Measurements from ENCODE around the gene ARHGAP26. TPM values are rescaled to one million over a fixed set of nuclear protein-coding genes. Genes with fewer than 3 reads are reported as not detected.
A peak's percentile ranks its signal among the peaks of the same experiment; 100 is the strongest.

Gene ARHGAP26
- total RNA-seq, 4 donors from 2014 or later: 12.4 to 49.5 (median 31.8) TPM

GRCh38 chr5:142824391-142824790 is 54.2 kb downstream of the ARHGAP26 start:
- Histone ChIP-seq H3K4me3 (no peak overlapping the region), H3K4me1 (peaks cover under 1 to 16% of the 10 kb centered on the region in 2 donors), H3K36me3 (no peaks in the 10 kb centered on the region), H3K27me3 (no peaks in the 10 kb centered on the region), H3K9me3 (no peaks in the 10 kb centered on the region), H3K27ac (peak overlapping the region in 1 of 2 donors; percentile 60)
- no peak for DNase-seq
- intact Hi-C loops (cut with DNase I; ENCODE audit: low total_unique reads): no loop called here
- no peak for TF ChIP-seq POLR2A (IDR thresholded peaks at IDR 0.05)
- TF ChIP-seq CTCF (IDR thresholded peaks at IDR 0.05): no peak

- TF ChIP-seq CTCF (IDR thresholded peaks at IDR 0.05) (no peak), POLR2A (IDR thresholded peaks at IDR 0.05) (no peak)
- H3K36me3 ChIP-seq: no peaks in the 10 kb centered on the region
- H3K27ac ChIP-seq: peak overlapping the region; percentile 58 to 60
- H3K4me1 ChIP-seq: peaks cover 0 to 23% of the 10 kb centered on the region in 2 donors
- no peak overlapping the region for H3K4me3 ChIP-seq
- DNase-seq: no peak
- no peaks in the 10 kb centered on the region for H3K9me3 ChIP-seq
- no peaks in the 10 kb centered on the region for H3K27me3 ChIP-seq
- intact Hi-C loops (cut with DNase I; ENCODE audit: low total_unique reads): no loop called here
Observed at GRCh38 chr5:142825378-142826089, 55.4 kb downstream of the ARHGAP26 start.

GRCh38 chr5:142826093-142826492 is 55.9 kb downstream of the ARHGAP26 start:
- intact Hi-C loops (cut with DNase I; ENCODE audit: low total_unique reads): no loop called here
- no peak overlapping the region for H3K4me3 ChIP-seq

GRCh38 chr5:142826741-142827492 is 56.7 kb downstream of the ARHGAP26 start:
- Histone ChIP-seq H3K4me1 (peaks cover 0 to 25% of the 10 kb centered on the region in 2 donors), H3K4me3 (no peak overlapping the region), H3K36me3 (no peaks in the 10 kb centered on the region), H3K27me3 (no peaks in the 10 kb centered on the region), H3K27ac (peak overlapping the region; percentile 58 to 60), H3K9me3 (no peaks in the 10 kb centered on the region)
- DNase-seq: peak in 1 of 2 donors; percentile 48
- intact Hi-C loops (cut with DNase I; ENCODE audit: low total_unique reads): no loop called here
- TF ChIP-seq CTCF (IDR thresholded peaks at IDR 0.05) (no peak), POLR2A (IDR thresholded peaks at IDR 0.05) (no peak)

More at GRCh38 chr5:142826093-142826492, 55.9 kb downstream of the ARHGAP26 start:
- peaks cover 0 to 25% of the 10 kb centered on the region in 2 donors for H3K4me1 ChIP-seq
- TF ChIP-seq POLR2A (IDR thresholded peaks at IDR 0.05) (no peak), CTCF (IDR thresholded peaks at IDR 0.05) (no peak)
- no peaks in the 10 kb centered on the region for H3K36me3 ChIP-seq
- H3K9me3 ChIP-seq: no peaks in the 10 kb centered on the region
- peak overlapping the region; percentile 58 to 60 for H3K27ac ChIP-seq
- H3K27me3 ChIP-seq: no peaks in the 10 kb centered on the region
- DNase-seq: no peak
